ENCODE measurements around the gene VDAC2.

DNA sequence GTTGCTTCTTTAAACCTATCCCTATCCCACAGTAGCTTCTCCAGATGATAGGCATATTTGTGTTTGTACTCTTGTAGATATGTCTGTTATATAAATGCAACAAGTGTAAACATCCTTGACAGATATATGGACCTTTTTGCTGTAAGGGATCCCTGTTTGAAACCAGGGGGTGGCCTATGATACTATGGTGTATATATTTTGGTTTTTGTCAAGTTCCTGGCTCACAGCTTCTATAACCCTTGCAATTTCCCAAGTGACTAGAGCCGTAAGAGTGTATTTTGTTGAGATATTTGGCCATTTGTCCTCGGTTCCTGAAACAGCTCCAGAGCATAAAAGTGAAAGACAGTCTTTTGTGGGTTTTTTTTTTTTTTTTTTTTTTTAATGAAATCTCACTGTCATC, 15.5 kb downstream of the VDAC2 start:
- no peak for TF ChIP-seq SUZ12 (IDR thresholded peaks at IDR 0.05; ENCODE audit: extremely low read depth, insufficient read depth, insufficient read length)
- no peak for TF ChIP-seq ZNF274 (IDR thresholded peaks at IDR 0.05; ENCODE audit: low read depth, low read length)
